GM21360 (cell line): ENCODE results near the gene NMNAT2.

ENCODE experiments used
- ATAC-seq: cut with Tn5 transposase; IDR thresholded peaks from one replicate; pipeline ENCODE4 v1.9.1; 2021; ENCODE audit warnings: mild to moderate bottlenecking, moderate library complexity; ENCODE audit not compliant: unreplicated experiment

Gene NMNAT2

GRCh38 chr1:183270541-183271141 is 147.5 kb downstream of the NMNAT2 start:
- no peak for ATAC-seq

- ATAC-seq = no peak
These were observed 150.3 kb downstream of the NMNAT2 start for GRCh38 chr1:183267646-183268431.

GRCh38 chr1:183263886-183264602 is 154.1 kb downstream of the NMNAT2 start:
- no peak for ATAC-seq

GRCh38 chr1:183262628-183263200 is 155.5 kb downstream of the NMNAT2 start:
- no peak for ATAC-seq

- ATAC-seq = no peak
These were observed 158.3 kb downstream of the NMNAT2 start for GRCh38 chr1:183259924-183260323.

GRCh38 chr1:183255073-183255472 is 163.1 kb downstream of the NMNAT2 start:
- no peak for ATAC-seq

GRCh38 chr1:183251959-183252450 is 166.2 kb downstream of the NMNAT2 start:
- ATAC-seq = no peak

- ATAC-seq = no peak
These were observed 166.8 kb downstream of the NMNAT2 start for GRCh38 chr1:183251101-183251958.

GRCh38 chr1:183249941-183250452 is 168.2 kb downstream of the NMNAT2 start:
- no peak for ATAC-seq

GRCh38 chr1:183248989-183249691 is 169.0 kb downstream of the NMNAT2 start:
- ATAC-seq = no peak

GRCh38 chr1:183247931-183248330 is 170.2 kb downstream of the NMNAT2 start:
- no peak for ATAC-seq

GRCh38 chr1:183247484-183247883 is 170.7 kb downstream of the NMNAT2 start:
- ATAC-seq = no peak

- no peak for ATAC-seq
These were observed 171.1 kb downstream of the NMNAT2 start for GRCh38 chr1:183247066-183247465.

- ATAC-seq = no peak
These were observed 171.7 kb downstream of the NMNAT2 start for GRCh38 chr1:183246436-183246835.

GRCh38 chr1:183245357-183245756 is 172.8 kb downstream of the NMNAT2 start:
- ATAC-seq = no peak

- ATAC-seq = no peak
These were observed 173.7 kb downstream of the NMNAT2 start for GRCh38 chr1:183244466-183244865.

- no peak for ATAC-seq
These were observed 174.8 kb downstream of the NMNAT2 start for GRCh38 chr1:183243161-183244050.

- ATAC-seq = no peak
These were observed 175.6 kb downstream of the NMNAT2 start for GRCh38 chr1:183242556-183242955.

GRCh38 chr1:183241471-183241870 is 176.7 kb downstream of the NMNAT2 start:
- ATAC-seq = no peak
